Activated CD8-positive, alpha-beta memory T cell treated with anti-CD3 and anti-CD28 coated beads for 24 hours (primary cell): ENCODE results near the gene SORCS1.
"Not testable (repeated sequence)": the region's sequence is repeated elsewhere in the genome, so short reads cannot be mapped to it uniquely, and the experiment has no call there.

ENCODE experiments used
- DNase-seq: peaks from one replicate; pipeline ENCODE4 v3.0.0-alpha.2; 2020

The SORCS1 gene

GRCh38 chr10:106938513-106938912, 226.0 kb downstream of the SORCS1 start:
- DNase-seq = no peak

- no peak for DNase-seq
Measured at GRCh38 chr10:106935978-106936451, 228.5 kb downstream of the SORCS1 start.

- DNase-seq = no peak
Measured at GRCh38 chr10:106931853-106932249, 232.7 kb downstream of the SORCS1 start.

- DNase-seq = no peak
Measured at GRCh38 chr10:106931159-106931852, 233.2 kb downstream of the SORCS1 start.

- no peak for DNase-seq
Measured at GRCh38 chr10:106930751-106931150, 233.8 kb downstream of the SORCS1 start.

GRCh38 chr10:106929291-106929895, 235.1 kb downstream of the SORCS1 start:
- DNase-seq = no peak

GRCh38 chr10:106928151-106928550, 236.4 kb downstream of the SORCS1 start:
- DNase-seq = not testable (repeated sequence)

GRCh38 chr10:106925191-106925590, 239.3 kb downstream of the SORCS1 start:
- DNase-seq = no peak

GRCh38 chr10:106920538-106920937, 244.0 kb downstream of the SORCS1 start:
- DNase-seq = no peak

- no peak for DNase-seq
Measured at GRCh38 chr10:106919871-106920282, 244.6 kb downstream of the SORCS1 start.

GRCh38 chr10:106917452-106918055, 247.0 kb downstream of the SORCS1 start:
- DNase-seq = no peak

GRCh38 chr10:106914016-106914415, 250.5 kb downstream of the SORCS1 start:
- no peak for DNase-seq

GRCh38 chr10:106913348-106913747, 251.2 kb downstream of the SORCS1 start:
- no peak for DNase-seq

- DNase-seq = no peak
Measured at GRCh38 chr10:106911096-106911495, 253.4 kb downstream of the SORCS1 start.

GRCh38 chr10:106910666-106911065, 253.8 kb downstream of the SORCS1 start:
- DNase-seq = no peak

- no peak for DNase-seq
Measured at GRCh38 chr10:106908225-106908624, 256.3 kb downstream of the SORCS1 start.

- no peak for DNase-seq
Measured at GRCh38 chr10:106904209-106904608, 260.3 kb downstream of the SORCS1 start.

- no peak for DNase-seq
Measured at GRCh38 chr10:106903180-106903579, 261.3 kb downstream of the SORCS1 start.

- DNase-seq = no peak
Measured at GRCh38 chr10:106900016-106900652, 264.4 kb downstream of the SORCS1 start.

- no peak for DNase-seq
Measured at GRCh38 chr10:106898446-106898845, 266.1 kb downstream of the SORCS1 start.

- no peak for DNase-seq
Measured at GRCh38 chr10:106897719-106898118, 266.8 kb downstream of the SORCS1 start.

- no peak for DNase-seq
Measured at GRCh38 chr10:106894692-106895091, 269.8 kb downstream of the SORCS1 start.

- no peak for DNase-seq
Measured at GRCh38 chr10:106877574-106877973, 286.9 kb downstream of the SORCS1 start.

- DNase-seq = no peak
Measured at GRCh38 chr10:106874604-106874889, 290.0 kb downstream of the SORCS1 start.
